HEK293 (cell line): Measurements from ENCODE around the gene BEGAIN.

Experiments used
- CTCF ChIA-PET: fragments of 350-600 bp; formaldehyde crosslinking; extraction: SDS; loops from one replicate; lab custom pipeline; 2021; ENCODE audit warnings: antibody characterized with exemption; lab: Yijun Ruan, JAX
- POLR2A ChIA-PET: fragments of 300-600 bp; formaldehyde crosslinking; extraction: SDS; loops from one replicate; lab custom pipeline; 2020; ENCODE audit warnings: antibody characterized with exemption, inconsistent platforms; lab: Yijun Ruan, JAX
- H3K27ac ChIP-seq: fragments of 200-500 bp; sonication (Bioruptor generic); 2 replicates; pipeline ENCODE4 v1.5.1; 2014; ENCODE audit warnings: low read depth, low read length, control low read depth, inconsistent platforms; ENCODE audit errors: extremely low read depth
- H3K36me3 ChIP-seq, 2 experiments: fragments of 200-500 bp in 1 of 2; sonication (Bioruptor generic) in 1 of 2; 1 replicate in 1 of 2; 2 replicates in 1 of 2; pipeline ENCODE4 v1.5.1; 2014 to 2017; ENCODE audit warnings: inconsistent platforms in 2 of 2, low read length in 2 of 2; ENCODE audit not compliant: control insufficient read depth in 2 of 2, insufficient read depth in 1 of 2
- H3K4me1 ChIP-seq: fragments of 200-500 bp; sonication (Bioruptor generic); 2 replicates; pipeline ENCODE4 v1.5.1; 2014; ENCODE audit warnings: mild to moderate bottlenecking, low read length, inconsistent platforms; ENCODE audit not compliant: control insufficient read depth, insufficient read depth
- H3K4me3 ChIP-seq: 2 replicates; pipeline ENCODE4 v1.5.1; 2011; ENCODE audit warnings: low read depth, mild to moderate bottlenecking, control low read depth, low read length, moderate library complexity
- H3K9me3 ChIP-seq: fragments of 200-500 bp; sonication (Bioruptor generic); 2 replicates; pipeline ENCODE4 v1.5.1; 2014; ENCODE audit warnings: low read depth, low read length, inconsistent platforms; ENCODE audit not compliant: control insufficient read depth, insufficient read depth
- BCL11B ChIP-seq: fragments of 450-650 bp; formaldehyde crosslinking; IDR thresholded peaks from 2 replicates; pipeline ENCODE4 v1.5.1; 2016; ENCODE audit warnings: low read depth, missing biosample characterization, missing genetic modification characterization
- FEZF1 ChIP-seq: fragments of 450-650 bp; formaldehyde crosslinking; IDR thresholded peaks from 2 replicates; pipeline ENCODE4 v1.5.1; 2016; ENCODE audit warnings: missing biosample characterization, missing genetic modification characterization
- GLI4 ChIP-seq: fragments of 450-650 bp; formaldehyde crosslinking; IDR thresholded peaks from 2 replicates; pipeline ENCODE4 v1.5.1; 2016; ENCODE audit warnings: missing biosample characterization, missing genetic modification characterization
- GLIS1 ChIP-seq: fragments of 450-650 bp; formaldehyde crosslinking; IDR thresholded peaks from 2 replicates; pipeline ENCODE4 v1.5.1; 2016; ENCODE audit warnings: missing biosample characterization, missing genetic modification characterization
- HOXC10 ChIP-seq: sonication (generic); formaldehyde crosslinking; IDR thresholded peaks from 2 replicates; pipeline ENCODE4 v1.8.1; 2023; ENCODE audit warnings: mild to moderate bottlenecking, missing genetic modification reagents
- KLF10 ChIP-seq: fragments of 450-650 bp; IDR thresholded peaks from 2 replicates; pipeline ENCODE4 v1.5.1; 2018; ENCODE audit warnings: missing biosample characterization, mild to moderate bottlenecking, missing genetic modification characterization
- KLF7 ChIP-seq: fragments of 450-650 bp; formaldehyde crosslinking; IDR thresholded peaks from 2 replicates; pipeline ENCODE4 v1.5.1; 2016; ENCODE audit warnings: missing biosample characterization, missing genetic modification characterization, borderline replicate concordance
- KLF9 ChIP-seq: fragments of 450-650 bp; formaldehyde crosslinking; IDR thresholded peaks from 2 replicates; pipeline ENCODE4 v1.5.1; 2016; ENCODE audit warnings: missing biosample characterization, missing genetic modification characterization, low read depth
- SP7 ChIP-seq: fragments of 450-650 bp; formaldehyde crosslinking; IDR thresholded peaks from 2 replicates; pipeline ENCODE4 v1.5.1; 2016; ENCODE audit warnings: missing biosample characterization, missing genetic modification characterization
- ZFP3 ChIP-seq: fragments of 450-650 bp; formaldehyde crosslinking; IDR thresholded peaks from 2 replicates; pipeline ENCODE4 v1.5.1; 2016; ENCODE audit warnings: low read depth, missing biosample characterization, missing genetic modification characterization
- ZFP69B ChIP-seq: fragments of 450-650 bp; formaldehyde crosslinking; IDR thresholded peaks from 2 replicates; pipeline ENCODE4 v1.5.1; 2016; ENCODE audit warnings: missing biosample characterization, missing genetic modification characterization
- ZNF133 ChIP-seq: fragments of 450-650 bp; formaldehyde crosslinking; IDR thresholded peaks from 2 replicates; pipeline ENCODE4 v1.5.1; 2016; ENCODE audit warnings: missing biosample characterization, missing genetic modification characterization
- ZNF174 ChIP-seq: fragments of 450-650 bp; formaldehyde crosslinking; IDR thresholded peaks from 2 replicates; pipeline ENCODE4 v1.5.0; 2017; ENCODE audit warnings: missing biosample characterization, mild to moderate bottlenecking, missing genetic modification characterization
- ZNF18 ChIP-seq: fragments of 450-650 bp; formaldehyde crosslinking; IDR thresholded peaks from 2 replicates; pipeline ENCODE4 v1.5.1; 2016; ENCODE audit warnings: missing biosample characterization, missing genetic modification characterization
- ZNF2 ChIP-seq: fragments of 450-650 bp; formaldehyde crosslinking; IDR thresholded peaks from 2 replicates; pipeline ENCODE4 v1.5.1; 2016; ENCODE audit warnings: missing biosample characterization, missing genetic modification characterization
- ZNF26 ChIP-seq: fragments of 450-650 bp; formaldehyde crosslinking; IDR thresholded peaks from 2 replicates; pipeline ENCODE4 v1.5.1; 2016; ENCODE audit warnings: missing biosample characterization, missing genetic modification characterization
- ZNF266 ChIP-seq: fragments of 450-650 bp; formaldehyde crosslinking; IDR thresholded peaks from 2 replicates; pipeline ENCODE4 v1.5.1; 2016; ENCODE audit warnings: missing biosample characterization, missing genetic modification characterization, low read depth
- ZNF280D ChIP-seq: fragments of 450-650 bp; formaldehyde crosslinking; IDR thresholded peaks from 2 replicates; pipeline ENCODE4 v1.5.1; 2016; ENCODE audit warnings: missing biosample characterization, missing genetic modification characterization
- ZNF350 ChIP-seq: fragments of 450-650 bp; formaldehyde crosslinking; IDR thresholded peaks from 2 replicates; pipeline ENCODE4 v1.5.0; 2017; ENCODE audit warnings: missing biosample characterization, mild to moderate bottlenecking, missing genetic modification characterization
- ZNF473 ChIP-seq: fragments of 450-650 bp; formaldehyde crosslinking; IDR thresholded peaks from 2 replicates; pipeline ENCODE4 v1.5.1; 2017; ENCODE audit warnings: missing biosample characterization, missing genetic modification characterization
- ZNF501 ChIP-seq: fragments of 450-650 bp; formaldehyde crosslinking; IDR thresholded peaks from 2 replicates; pipeline ENCODE4 v1.5.1; 2016; ENCODE audit warnings: missing biosample characterization, missing genetic modification characterization
- ZNF518A ChIP-seq: fragments of 450-650 bp; formaldehyde crosslinking; conservative IDR thresholded peaks from 2 replicates; pipeline ENCODE4 v1.5.1; 2016; ENCODE audit warnings: low read depth, missing biosample characterization, missing genetic modification characterization
- ZNF571 ChIP-seq: fragments of 450-650 bp; formaldehyde crosslinking; IDR thresholded peaks from 2 replicates; pipeline ENCODE4 v1.5.0; 2017; ENCODE audit warnings: missing biosample characterization, missing genetic modification characterization
- ZNF596 ChIP-seq: fragments of 450-650 bp; IDR thresholded peaks from 2 replicates; pipeline ENCODE4 v1.5.0; 2018; ENCODE audit warnings: missing biosample characterization, mild to moderate bottlenecking, missing genetic modification characterization, moderate library complexity
- ZNF645 ChIP-seq: fragments of 450-650 bp; formaldehyde crosslinking; IDR thresholded peaks from 2 replicates; pipeline ENCODE4; 2016; ENCODE audit warnings: missing biosample characterization, missing genetic modification characterization

Gene BEGAIN

GRCh38 chr14:100565650-100566049 lies 21.6 kb downstream of the BEGAIN start (continued):
- no peak for TF ChIP-seq GLI4 (tag by site-specific recombination)

- H3K4me1 ChIP-seq, result no peaks in the 10 kb centered on the region; the same call in 1 of the 2 replicates
- no peaks in the 10 kb centered on the region for H3K36me3 ChIP-seq
- no peak overlapping the region for H3K4me3 ChIP-seq
- no peak overlapping the region for H3K27ac ChIP-seq
- ChIA-PET POLR2A (no interaction called here), CTCF (interaction anchor here (0.6 kb wide), 1 partner anchor 81 kb away, joined by 3 read pairs; no protein-coding TSS in a partner anchor)
- H3K9me3 ChIP-seq, result no peaks in the 10 kb centered on the region
- no peak for TF ChIP-seq ZNF350
- TF ChIP-seq ZNF501 (tag by site-specific recombination), result no peak
- TF ChIP-seq ZFP3 (tag by site-specific recombination), result no peak
- TF ChIP-seq ZNF473, result no peak
- no peak for TF ChIP-seq ZNF174 (tag by site-specific recombination)
- no peak for TF ChIP-seq FEZF1 (tag by site-specific recombination)
- no peak for TF ChIP-seq ZNF2
- no peak for TF ChIP-seq ZNF596 (tag by site-specific recombination)
- TF ChIP-seq ZFP69B (tag by site-specific recombination), result no peak
- TF ChIP-seq KLF10 (tag by site-specific recombination), result no peak
- no peak for TF ChIP-seq ZNF133
- TF ChIP-seq HOXC10 (CRISPR knock-in tag), result no peak
- no peak for TF ChIP-seq ZNF571 (tag by site-specific recombination)
- TF ChIP-seq GLIS1, result no peak
- TF ChIP-seq ZNF280D, result no peak
- no peak for TF ChIP-seq KLF9
- no peak for TF ChIP-seq ZNF26 (tag by site-specific recombination)
- TF ChIP-seq ZNF645 (tag by site-specific recombination), result no peak
- no peak for TF ChIP-seq KLF7 (tag by site-specific recombination)
These were observed 22.7 kb downstream of the BEGAIN start for GRCh38 chr14:100564512-100564911.

- Histone ChIP-seq H3K4me1 (no peaks in the 10 kb centered on the region; the same call in 1 of the 2 replicates), H3K4me3 (no peak overlapping the region), H3K36me3 (no peaks in the 10 kb centered on the region), H3K9me3 (no peaks in the 10 kb centered on the region), H3K27ac (no peak overlapping the region)
- ChIA-PET POLR2A (no interaction called here), CTCF (no interaction called here)
- no peak for TF ChIP-seq ZNF266 (tag by site-specific recombination)
- TF ChIP-seq ZNF18 (tag by site-specific recombination), result no peak
- no peak for TF ChIP-seq ZNF518A (tag by site-specific recombination)
- TF ChIP-seq SP7, result no peak
- no peak for TF ChIP-seq BCL11B
These were observed 24.5 kb downstream of the BEGAIN start for GRCh38 chr14:100562751-100563150.
